Mucosa of descending colon (tissue), 3 donors: Measurements from ENCODE around the gene HMCN2. TPM values are rescaled to one million over a fixed set of nuclear protein-coding genes. Genes with fewer than 3 reads are reported as not detected.

ENCODE experiments used
- ATAC-seq: fragments of 200-7000 bp; cut with Tn5 transposase; one replicate; pipeline ENCODE4 v1.9.1; 2020; ENCODE audit warnings: mild to moderate bottlenecking, moderate library complexity
- DNase-seq, 3 donors: peaks; one replicate each; pipeline ENCODE4 v3.0.0-alpha.2; 2020
- H3K36me3 ChIP-seq: fragments of 200-600 bp; one replicate; pipeline ENCODE4 v1.8.0; 2021; ENCODE audit warnings: low read depth, mild to moderate bottlenecking
- H3K4me1 ChIP-seq: fragments of 200-600 bp; one replicate; pipeline ENCODE4 v1.8.0; 2021; ENCODE audit warnings: low read depth, mild to moderate bottlenecking
- H3K4me3 ChIP-seq: fragments of 200-600 bp; one replicate; pipeline ENCODE4 v1.8.0; 2021; ENCODE audit warnings: mild to moderate bottlenecking
- H3K9me3 ChIP-seq: fragments of 200-600 bp; one replicate; pipeline ENCODE4 v1.8.0; 2021; ENCODE audit warnings: mild to moderate bottlenecking
- CTCF ChIP-seq: fragments of 200-600 bp; IDR thresholded peaks from one replicate; pipeline ENCODE4 v1.8.0; 2022; ENCODE audit warnings: antibody characterized with exemption, mild to moderate bottlenecking
- intact Hi-C, 2 donors: fragments of 100-400 bp; cut with DNase I in 1 of 2; cut with micrococcal nuclease in 1 of 2; formaldehyde crosslinking; loops; one replicate each; pipeline versions ENCODE4 v1.11.0 to v1.11.1; 2022; cut with DNase I, micrococcal nuclease
- total RNA-seq, 3 donors: library from RNA; stranded (reverse); fragmentation: NEBNext Ultra II Directional in 2 of 3; extraction: Animal tissue kit (Norgen Biotek cat#: 25700) in 2 of 3; gene quantifications; one replicate each; pipeline versions ENCODE4 v1.2.1 to v1.2.4, GENCODE V29; 2021 to 2023
- donor health status: DM: no; HTN: no; CAD: no; lungs with moderate emphysema.
- donor health status: DM: no; HTN: no; CAD: no.
- donor health status: DM: no; HTN: yes; CAD: no.

Gene HMCN2
- total RNA-seq, 3 donors from 2014 or later = 28.1 to 40.5 (median 33.2) TPM

GRCh38 chr9:130410443-130410842 lies 144.9 kb downstream of the HMCN2 start:
- Histone ChIP-seq H3K4me1 (peaks cover 36% of the 10 kb centered on the region), H3K4me3 (no peak overlapping the region), H3K9me3 (no peaks in the 10 kb centered on the region), H3K36me3 (no peaks in the 10 kb centered on the region)
- DNase-seq (peak in 2 of 3 donors; percentile 69), ATAC-seq (peak; percentile 41)
- intact Hi-C loops = no loop called here
- TF ChIP-seq CTCF = no peak

- ATAC-seq (peak; percentile 3), DNase-seq (no peak)
- Histone ChIP-seq H3K4me1 (peaks cover 39% of the 10 kb centered on the region), H3K9me3 (no peaks in the 10 kb centered on the region), H3K36me3 (no peaks in the 10 kb centered on the region), H3K4me3 (no peak overlapping the region)
- intact Hi-C loops = no loop called here
- no peak for TF ChIP-seq CTCF
Observed at GRCh38 chr9:130411566-130411915, 146.0 kb downstream of the HMCN2 start.

- intact Hi-C loops = no loop called here
- ATAC-seq = peak; percentile 84
- H3K4me3 ChIP-seq = no peak overlapping the region
- no peak for TF ChIP-seq CTCF
- no peaks in the 10 kb centered on the region for H3K36me3 ChIP-seq
- H3K4me1 ChIP-seq = peaks cover 39% of the 10 kb centered on the region
- no peaks in the 10 kb centered on the region for H3K9me3 ChIP-seq
- DNase-seq = peak; percentile 80 to 90 (median 87)
Observed at GRCh38 chr9:130414081-130414731, 148.6 kb downstream of the HMCN2 start.

- H3K4me3 ChIP-seq = no peak overlapping the region
- no peaks in the 10 kb centered on the region for H3K9me3 ChIP-seq
- ATAC-seq = peak; percentile 47
- intact Hi-C loops = no loop called here
- TF ChIP-seq CTCF = no peak
- H3K4me1 ChIP-seq = peaks cover 38% of the 10 kb centered on the region
- peak in 2 of 3 donors; percentile 64 to 81 for DNase-seq
- no peaks in the 10 kb centered on the region for H3K36me3 ChIP-seq
Observed at GRCh38 chr9:130414910-130415746, 149.6 kb downstream of the HMCN2 start.

GRCh38 chr9:130417602-130418001 lies 152.0 kb downstream of the HMCN2 start:
- TF ChIP-seq CTCF = no peak

More at GRCh38 chr9:130417602-130418001, 152.0 kb downstream of the HMCN2 start:
- no peak for DNase-seq
- Histone ChIP-seq H3K9me3 (no peaks in the 10 kb centered on the region), H3K4me1 (peaks cover 23% of the 10 kb centered on the region), H3K36me3 (no peaks in the 10 kb centered on the region), H3K4me3 (no peak overlapping the region)
- ATAC-seq = no peak
- intact Hi-C loops = no loop called here
